Measurements from ENCODE around the gene C19orf25.
"Not testable (repeated sequence)": the region's sequence is repeated elsewhere in the genome, so short reads cannot be mapped to it uniquely, and the experiment has no call there.

- not testable (repeated sequence) for TF ChIP-seq POLR2A (IDR thresholded peaks at IDR 0.05; ENCODE audit: low read depth, low read length); TAF1 (IDR thresholded peaks at IDR 0.05; ENCODE audit: low read depth, low read length); POLR2AphosphoS5 (IDR thresholded peaks at IDR 0.05; ENCODE audit: low read depth, low read length); PAX5 (IDR thresholded peaks at IDR 0.05; ENCODE audit: insufficient read depth, low read length, severe bottlenecking)
Measured at GRCh38 chr19:1499231-1499630, 20.2 kb upstream of the C19orf25 start.
